GM12865 (cell line): ENCODE results near the gene PDE7B.

Source experiments
- DNase-seq: peaks from one replicate; pipeline ENCODE4 v3.0.0; 2010; ENCODE audit warnings: low read depth
- H3K4me3 ChIP-seq: 2 replicates; pipeline ENCODE4 v1.5.1; 2011; ENCODE audit warnings: mild to moderate bottlenecking, low read depth, low read length, control low read depth
- CTCF ChIP-seq: IDR thresholded peaks from 2 replicates; pipeline ENCODE4 v1.5.1; 2011; ENCODE audit warnings: low read length, control low read depth, low read depth, inconsistent platforms; ENCODE audit not compliant: insufficient read depth; ENCODE audit errors: missing control alignments

Gene PDE7B

GRCh38 chr6:136188486-136188885 lies 337.0 kb downstream of the PDE7B start:
- no peak overlapping the region for H3K4me3 ChIP-seq
- no peak for DNase-seq
- no peak for TF ChIP-seq CTCF

- no peak overlapping the region for H3K4me3 ChIP-seq
- no peak for DNase-seq
- no peak for TF ChIP-seq CTCF
Measured at GRCh38 chr6:136189104-136189503, 337.6 kb downstream of the PDE7B start.

GRCh38 chr6:136191606-136192312 lies 340.3 kb downstream of the PDE7B start:
- DNase-seq: no peak
- no peak for TF ChIP-seq CTCF

GRCh38 chr6:136192902-136193301 lies 341.4 kb downstream of the PDE7B start:
- TF ChIP-seq CTCF: no peak
- H3K4me3 ChIP-seq: no peak overlapping the region
- no peak for DNase-seq

More at GRCh38 chr6:136191606-136192312, 340.3 kb downstream of the PDE7B start:
- H3K4me3 ChIP-seq: no peak overlapping the region

GRCh38 chr6:136201732-136202131 lies 350.2 kb downstream of the PDE7B start:
- no peak overlapping the region for H3K4me3 ChIP-seq
- DNase-seq: no peak
- TF ChIP-seq CTCF: no peak

GRCh38 chr6:136208783-136209182 lies 357.3 kb downstream of the PDE7B start:
- no peak overlapping the region for H3K4me3 ChIP-seq
- TF ChIP-seq CTCF: no peak
- DNase-seq: no peak

- H3K4me3 ChIP-seq: no peak overlapping the region
- no peak for TF ChIP-seq CTCF
- DNase-seq: no peak
Measured at GRCh38 chr6:136209496-136209895, 358.0 kb downstream of the PDE7B start.
